Caco-2 (cell line): ENCODE measurements around the gene CLPSL1. TPM values are rescaled to one million over a fixed set of nuclear protein-coding genes. Genes with fewer than 3 reads are reported as not detected.
A peak's percentile ranks its signal among the peaks of the same experiment; 100 is the strongest.

Experiments
- BruUV-seq: library from RNA; stranded (reverse); fragments of 400-500 nt; replicated peaks from 2 replicates; lab custom pipeline; 2021; lab: Mats Ljungman, UMichigan
- CTCF ChIA-PET: fragments of 300-600 bp; sonication (Branson Sonifier 250); formaldehyde crosslinking; loops from one replicate; lab custom pipeline; 2022; ENCODE audit warnings: antibody characterized with exemption; lab: Charles Lee
- POLR2A ChIA-PET: fragments of 300-600 bp; sonication (Branson Sonifier 250); formaldehyde crosslinking; loops from one replicate; lab custom pipeline; 2022; ENCODE audit warnings: antibody characterized with exemption; lab: Charles Lee
- DNase-seq, 2 experiments: peaks; one replicate each; pipeline versions ENCODE4 v3.0.0 to v3.0.0-alpha.2; 2020 to 2022
- H3K27me3 ChIP-seq: replicated peaks from 2 replicates; pipeline ENCODE4 v1.6.0; 2011; ENCODE audit warnings: low read length; ENCODE audit not compliant: control insufficient read depth, insufficient read depth
- H3K36me3 ChIP-seq: 2 replicates; pipeline ENCODE4 v1.5.1; 2011; ENCODE audit warnings: low read length; ENCODE audit not compliant: control insufficient read depth, insufficient read depth
- H3K4me1 ChIP-seq: fragments of 250-450 bp; sonication (Bioruptor Pico); 2 replicates; pipeline ENCODE4 v1.5.1; 2020; ENCODE audit warnings: mild to moderate bottlenecking
- H3K4me3 ChIP-seq: 2 replicates; pipeline ENCODE4 v1.5.1; 2011; ENCODE audit warnings: low read depth, mild to moderate bottlenecking, control low read depth, low read length
- H3K9me3 ChIP-seq: fragments of 250-450 bp; sonication (Bioruptor Pico); 2 replicates; pipeline ENCODE4 v1.5.1; 2020; ENCODE audit warnings: mild to moderate bottlenecking, moderate library complexity
- H3K27ac Mint-ChIP-seq: one replicate; pipeline ENCODE4 v1.8.0; 2022; ENCODE audit warnings: mixed read lengths; ENCODE audit not compliant: unreplicated experiment
- H3K27me3 Mint-ChIP-seq: one replicate; pipeline ENCODE4 v1.8.0; 2022; ENCODE audit warnings: mixed read lengths; ENCODE audit not compliant: insufficient read depth, unreplicated experiment
- H3K36me3 Mint-ChIP-seq: one replicate; pipeline ENCODE4 v1.8.0; 2022; ENCODE audit warnings: mild to moderate bottlenecking, mixed read lengths; ENCODE audit not compliant: insufficient read depth, unreplicated experiment
- H3K4me1 Mint-ChIP-seq: one replicate; pipeline ENCODE4 v1.8.0; 2022; ENCODE audit warnings: low read depth, mixed read lengths; ENCODE audit not compliant: unreplicated experiment
- H3K4me3 Mint-ChIP-seq: one replicate; pipeline ENCODE4 v1.8.0; 2022; ENCODE audit warnings: mild to moderate bottlenecking, moderate library complexity, mixed read lengths; ENCODE audit not compliant: unreplicated experiment
- H3K9me3 Mint-ChIP-seq: one replicate; pipeline ENCODE4 v1.8.0; 2022; ENCODE audit warnings: mixed read lengths; ENCODE audit not compliant: unreplicated experiment
- CTCF ChIP-seq, 2 experiments: fragments of 200-600 bp in 1 of 2; IDR thresholded peaks; 1 replicate in 1 of 2; 2 replicates in 1 of 2; pipeline versions ENCODE4 v1.5.1 to v1.8.0; 2011 to 2022; ENCODE audit warnings: antibody characterized with exemption in 1 of 2, control low read depth in 1 of 2, inconsistent platforms in 1 of 2, low read depth in 1 of 2, low read length in 1 of 2, mild to moderate bottlenecking in 1 of 2, moderate library complexity in 1 of 2; ENCODE audit not compliant: insufficient read depth in 1 of 2, severe bottlenecking in 1 of 2, unreplicated experiment in 1 of 2
- intact Hi-C: fragments of 100-400 bp; cut with micrococcal nuclease; formaldehyde crosslinking; loops from one replicate; pipeline ENCODE4 v1.10.0; 2022; ENCODE audit not compliant: unreplicated experiment
- total RNA-seq: library from RNA; stranded (reverse); gene quantifications from 2 replicates; pipeline ENCODE4 v1.2.3, GENCODE V29; 2022

The CLPSL1 gene
- total RNA-seq, 1 experiment from 2014 or later: not detected

GRCh38 chr6:35782424-35782823, 1.6 kb downstream of the CLPSL1 start:
- no TSS peak for BruUV-seq
- Histone ChIP-seq H3K4me3 (no peak overlapping the region), H3K9me3 (no peaks in the 10 kb centered on the region), H3K27me3 (no peaks in the 10 kb centered on the region), H3K4me1 (peaks cover 13% of the 10 kb centered on the region), H3K36me3 (no peaks in the 10 kb centered on the region)
- peaks cover 19% of the 10 kb centered on the region for H3K4me1 Mint-ChIP-seq
- no peaks in the 10 kb centered on the region for H3K27me3 Mint-ChIP-seq
- intact Hi-C loops: no loop called here
- peak overlapping the region; percentile 18 for H3K27ac Mint-ChIP-seq
- no peaks in the 10 kb centered on the region for H3K36me3 Mint-ChIP-seq
- POLR2A ChIA-PET: no interaction called here
- H3K9me3 Mint-ChIP-seq: no peaks in the 10 kb centered on the region
- no peak for DNase-seq
- no peak for TF ChIP-seq CTCF (IDR thresholded peaks at IDR 0.05; ENCODE audit: insufficient read depth in 1 of 2, low read depth in 1 of 2, low read length in 1 of 2, severe bottlenecking in 1 of 2, unreplicated experiment in 1 of 2)
- no peak overlapping the region for H3K4me3 Mint-ChIP-seq
- CTCF ChIA-PET: no interaction called here

GRCh38 chr6:35784200-35784599, 3.4 kb downstream of the CLPSL1 start:
- no TSS peak for BruUV-seq
- Mint-ChIP-seq H3K4me1 (peaks cover 19% of the 10 kb centered on the region), H3K9me3 (no peaks in the 10 kb centered on the region), H3K4me3 (no peak overlapping the region), H3K27me3 (peaks cover 2% of the 10 kb centered on the region), H3K36me3 (no peaks in the 10 kb centered on the region), H3K27ac (no peak overlapping the region)
- ChIA-PET CTCF (no interaction called here), POLR2A (no interaction called here)
- Histone ChIP-seq H3K4me3 (no peak overlapping the region), H3K27me3 (no peaks in the 10 kb centered on the region), H3K9me3 (no peaks in the 10 kb centered on the region), H3K36me3 (no peaks in the 10 kb centered on the region), H3K4me1 (peaks cover 21% of the 10 kb centered on the region)
- DNase-seq: no peak
- intact Hi-C loops: no loop called here
- no peak for TF ChIP-seq CTCF (IDR thresholded peaks at IDR 0.05; ENCODE audit: insufficient read depth in 1 of 2, low read depth in 1 of 2, low read length in 1 of 2, severe bottlenecking in 1 of 2, unreplicated experiment in 1 of 2)

GRCh38 chr6:35786272-35786671, 5.5 kb downstream of the CLPSL1 start:
- POLR2A ChIA-PET: no interaction called here
- H3K4me1 ChIP-seq: peaks cover 18% of the 10 kb centered on the region

More at GRCh38 chr6:35786272-35786671, 5.5 kb downstream of the CLPSL1 start:
- no peak for DNase-seq
- Mint-ChIP-seq H3K4me1 (peaks cover 19% of the 10 kb centered on the region), H3K27me3 (peaks cover 7% of the 10 kb centered on the region), H3K36me3 (no peaks in the 10 kb centered on the region), H3K4me3 (no peak overlapping the region), H3K9me3 (no peaks in the 10 kb centered on the region), H3K27ac (no peak overlapping the region)
- no peak for TF ChIP-seq CTCF (IDR thresholded peaks at IDR 0.05; ENCODE audit: insufficient read depth in 1 of 2, low read depth in 1 of 2, low read length in 1 of 2, severe bottlenecking in 1 of 2, unreplicated experiment in 1 of 2)
- CTCF ChIA-PET: interaction anchor here (0.6 kb wide), 2 partner anchors 74 to 139 kb away, joined by 3 to 4 read pairs; no protein-coding TSS in a partner anchor
- Histone ChIP-seq H3K36me3 (no peaks in the 10 kb centered on the region), H3K27me3 (no peaks in the 10 kb centered on the region), H3K4me3 (no peak overlapping the region), H3K9me3 (no peaks in the 10 kb centered on the region)
- no TSS peak for BruUV-seq
- intact Hi-C loops: no loop called here
